ENCODE measurements around the gene DNER.

- no peak for TF ChIP-seq HNRNPL (IDR thresholded peaks at IDR 0.05; ENCODE audit: low read depth, low read length)
- TF ChIP-seq, protein P1, sequence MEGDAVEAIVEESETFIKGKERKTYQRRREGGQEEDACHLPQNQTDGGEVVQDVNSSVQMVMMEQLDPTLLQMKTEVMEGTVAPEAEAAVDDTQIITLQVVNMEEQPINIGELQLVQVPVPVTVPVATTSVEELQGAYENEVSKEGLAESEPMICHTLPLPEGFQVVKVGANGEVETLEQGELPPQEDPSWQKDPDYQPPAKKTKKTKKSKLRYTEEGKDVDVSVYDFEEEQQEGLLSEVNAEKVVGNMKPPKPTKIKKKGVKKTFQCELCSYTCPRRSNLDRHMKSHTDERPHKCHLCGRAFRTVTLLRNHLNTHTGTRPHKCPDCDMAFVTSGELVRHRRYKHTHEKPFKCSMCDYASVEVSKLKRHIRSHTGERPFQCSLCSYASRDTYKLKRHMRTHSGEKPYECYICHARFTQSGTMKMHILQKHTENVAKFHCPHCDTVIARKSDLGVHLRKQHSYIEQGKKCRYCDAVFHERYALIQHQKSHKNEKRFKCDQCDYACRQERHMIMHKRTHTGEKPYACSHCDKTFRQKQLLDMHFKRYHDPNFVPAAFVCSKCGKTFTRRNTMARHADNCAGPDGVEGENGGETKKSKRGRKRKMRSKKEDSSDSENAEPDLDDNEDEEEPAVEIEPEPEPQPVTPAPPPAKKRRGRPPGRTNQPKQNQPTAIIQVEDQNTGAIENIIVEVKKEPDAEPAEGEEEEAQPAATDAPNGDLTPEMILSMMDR (CRISPR knock-in tag; IDR thresholded peaks at IDR 0.05): no peak
- TF ChIP-seq, protein P2, sequence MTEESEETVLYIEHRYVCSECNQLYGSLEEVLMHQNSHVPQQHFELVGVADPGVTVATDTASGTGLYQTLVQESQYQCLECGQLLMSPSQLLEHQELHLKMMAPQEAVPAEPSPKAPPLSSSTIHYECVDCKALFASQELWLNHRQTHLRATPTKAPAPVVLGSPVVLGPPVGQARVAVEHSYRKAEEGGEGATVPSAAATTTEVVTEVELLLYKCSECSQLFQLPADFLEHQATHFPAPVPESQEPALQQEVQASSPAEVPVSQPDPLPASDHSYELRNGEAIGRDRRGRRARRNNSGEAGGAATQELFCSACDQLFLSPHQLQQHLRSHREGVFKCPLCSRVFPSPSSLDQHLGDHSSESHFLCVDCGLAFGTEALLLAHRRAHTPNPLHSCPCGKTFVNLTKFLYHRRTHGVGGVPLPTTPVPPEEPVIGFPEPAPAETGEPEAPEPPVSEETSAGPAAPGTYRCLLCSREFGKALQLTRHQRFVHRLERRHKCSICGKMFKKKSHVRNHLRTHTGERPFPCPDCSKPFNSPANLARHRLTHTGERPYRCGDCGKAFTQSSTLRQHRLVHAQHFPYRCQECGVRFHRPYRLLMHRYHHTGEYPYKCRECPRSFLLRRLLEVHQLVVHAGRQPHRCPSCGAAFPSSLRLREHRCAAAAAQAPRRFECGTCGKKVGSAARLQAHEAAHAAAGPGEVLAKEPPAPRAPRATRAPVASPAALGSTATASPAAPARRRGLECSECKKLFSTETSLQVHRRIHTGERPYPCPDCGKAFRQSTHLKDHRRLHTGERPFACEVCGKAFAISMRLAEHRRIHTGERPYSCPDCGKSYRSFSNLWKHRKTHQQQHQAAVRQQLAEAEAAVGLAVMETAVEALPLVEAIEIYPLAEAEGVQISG (CRISPR knock-in tag; IDR thresholded peaks at IDR 0.05): no peak
Observed at GRCh38 chr2:229679393-229680125, 34.8 kb downstream of the DNER start.

All from HepG2 (cell line).